ENCODE data around the gene RNF6.

RNF6 gene

GRCh38 chr13:26202365-26202972, 19.6 kb downstream of the RNF6 start:
- TF ChIP-seq OSR1 (CRISPR knock-in tag; IDR thresholded peaks at IDR 0.05): no peak
- TF ChIP-seq CSDC2 (CRISPR knock-in tag; IDR thresholded peaks at IDR 0.05): no peak
- no peak for TF ChIP-seq PPARA (CRISPR knock-in tag; IDR thresholded peaks at IDR 0.05; ENCODE audit: borderline replicate concordance)
- no peak for TF ChIP-seq TSHZ2 (CRISPR knock-in tag; IDR thresholded peaks at IDR 0.05)
- TF ChIP-seq ZNF565 (CRISPR knock-in tag; conservative IDR thresholded peaks at IDR 0.05; ENCODE audit: low read depth): no peak
- TF ChIP-seq ZC3H10 (CRISPR knock-in tag; IDR thresholded peaks at IDR 0.05): no peak
- no peak for TF ChIP-seq SNAI2 (CRISPR knock-in tag; IDR thresholded peaks at IDR 0.05)
- TF ChIP-seq ESRRG (CRISPR knock-in tag; IDR thresholded peaks at IDR 0.05): no peak
- TF ChIP-seq POU6F1 (CRISPR knock-in tag; IDR thresholded peaks at IDR 0.05; ENCODE audit: borderline replicate concordance, low read depth): no peak
- TF ChIP-seq ISL1 (CRISPR knock-in tag; IDR thresholded peaks at IDR 0.05): no peak
- TF ChIP-seq ZNF8 (CRISPR knock-in tag; IDR thresholded peaks at IDR 0.05): no peak
- no peak for TF ChIP-seq CREB5 (CRISPR knock-in tag; IDR thresholded peaks at IDR 0.05; ENCODE audit: low read depth)
- peak; percentile 64 for ATAC-seq

GRCh38 chr13:26200811-26201210, 21.3 kb downstream of the RNF6 start:
- TF ChIP-seq BACH2 (CRISPR knock-in tag; IDR thresholded peaks at IDR 0.05; ENCODE audit: borderline replicate concordance) (no peak), RARB (CRISPR knock-in tag; IDR thresholded peaks at IDR 0.05) (no peak), PPARA (CRISPR knock-in tag; IDR thresholded peaks at IDR 0.05; ENCODE audit: borderline replicate concordance) (no peak), POU6F1 (CRISPR knock-in tag; IDR thresholded peaks at IDR 0.05; ENCODE audit: borderline replicate concordance, low read depth) (no peak), ZC3H10 (CRISPR knock-in tag; IDR thresholded peaks at IDR 0.05) (no peak), ZNF8 (CRISPR knock-in tag; IDR thresholded peaks at IDR 0.05) (no peak), GLIS3 (CRISPR knock-in tag; IDR thresholded peaks at IDR 0.05) (no peak), CREB5 (CRISPR knock-in tag; IDR thresholded peaks at IDR 0.05; ENCODE audit: low read depth) (no peak), PATZ1 (CRISPR knock-in tag; IDR thresholded peaks at IDR 0.05; ENCODE audit: borderline replicate concordance) (no peak), ARNTL (CRISPR knock-in tag; IDR thresholded peaks at IDR 0.05; ENCODE audit: borderline replicate concordance, low read depth) (no peak), TCF4 (CRISPR knock-in tag; IDR thresholded peaks at IDR 0.05; ENCODE audit: borderline replicate concordance) (no peak)
- ATAC-seq: peak; percentile 55

GRCh38 chr13:26198116-26198515, 24.0 kb downstream of the RNF6 start:
- no peak for ATAC-seq
- TF ChIP-seq RARB (CRISPR knock-in tag; IDR thresholded peaks at IDR 0.05): no peak
- TF ChIP-seq POU6F1 (CRISPR knock-in tag; IDR thresholded peaks at IDR 0.05; ENCODE audit: borderline replicate concordance, low read depth): no peak
- TF ChIP-seq ARNTL (CRISPR knock-in tag; IDR thresholded peaks at IDR 0.05; ENCODE audit: borderline replicate concordance, low read depth): no peak
- no peak for TF ChIP-seq ESRRG (CRISPR knock-in tag; IDR thresholded peaks at IDR 0.05)
- no peak for TF ChIP-seq ZFP3 (CRISPR knock-in tag; IDR thresholded peaks at IDR 0.05)
- no peak for TF ChIP-seq PATZ1 (CRISPR knock-in tag; IDR thresholded peaks at IDR 0.05; ENCODE audit: borderline replicate concordance)
- no peak for TF ChIP-seq TOX (CRISPR knock-in tag; IDR thresholded peaks at IDR 0.05; ENCODE audit: borderline replicate concordance)
- TF ChIP-seq ZFP30 (CRISPR knock-in tag; IDR thresholded peaks at IDR 0.05): no peak
- no peak for TF ChIP-seq ZNF70 (CRISPR knock-in tag; IDR thresholded peaks at IDR 0.05)
- no peak for TF ChIP-seq PPARA (CRISPR knock-in tag; IDR thresholded peaks at IDR 0.05; ENCODE audit: borderline replicate concordance)
- TF ChIP-seq ZNF8 (CRISPR knock-in tag; IDR thresholded peaks at IDR 0.05): no peak
- no peak for TF ChIP-seq OSR1 (CRISPR knock-in tag; IDR thresholded peaks at IDR 0.05)
- no peak for TF ChIP-seq BACH2 (CRISPR knock-in tag; IDR thresholded peaks at IDR 0.05; ENCODE audit: borderline replicate concordance)
- TF ChIP-seq CSDC2 (CRISPR knock-in tag; IDR thresholded peaks at IDR 0.05): no peak
- no peak for TF ChIP-seq GLIS3 (CRISPR knock-in tag; IDR thresholded peaks at IDR 0.05)

Data from SK-N-SH treated with all-trans-retinoic acid at 6 μM for 48 hours (cell line).